Esophagus squamous epithelium (tissue), 4 donors: Measurements from ENCODE around the gene CNKSR2.

Experiments
- POLR2A ChIP-seq, 4 donors: fragments of 450-650 bp; IDR thresholded peaks; one replicate each; pipeline ENCODE4 v1.6.1; 2017; ENCODE audit warnings: antibody characterized with exemption in 4 of 4, mild to moderate bottlenecking in 4 of 4, moderate library complexity in 3 of 4
- TF ChIP-seq, protein P1 (sequence below), 6 experiments: fragments of 450-650 bp in 4 of 6; fragments of 200-600 bp in 2 of 6; sonication (generic) in 2 of 6; IDR thresholded peaks; one replicate each; pipeline ENCODE4 v1.5.1; 2016 to 2019; ENCODE audit warnings: antibody characterized with exemption in 6 of 6, mild to moderate bottlenecking in 4 of 6, moderate library complexity in 4 of 6

DNA sequence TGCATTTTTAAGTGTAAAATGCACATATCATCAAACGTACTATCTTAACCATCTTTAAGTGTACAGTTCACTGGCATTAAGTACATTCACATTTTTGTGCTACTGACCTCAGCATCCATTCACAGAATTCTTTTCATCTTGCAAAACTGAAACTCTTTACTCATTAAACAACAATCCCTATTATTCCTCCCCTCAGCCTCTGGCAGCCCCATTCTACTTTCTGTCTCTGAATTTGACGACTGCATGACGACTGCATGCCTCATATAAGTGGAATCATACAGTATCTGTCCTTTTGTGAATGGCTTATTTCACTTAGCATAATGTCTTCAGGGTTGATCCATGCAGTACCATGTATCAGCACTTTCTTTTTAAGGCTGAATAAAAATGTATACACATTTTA lies 38.7 kb downstream of the CNKSR2 start:
- TF ChIP-seq, protein P1, sequence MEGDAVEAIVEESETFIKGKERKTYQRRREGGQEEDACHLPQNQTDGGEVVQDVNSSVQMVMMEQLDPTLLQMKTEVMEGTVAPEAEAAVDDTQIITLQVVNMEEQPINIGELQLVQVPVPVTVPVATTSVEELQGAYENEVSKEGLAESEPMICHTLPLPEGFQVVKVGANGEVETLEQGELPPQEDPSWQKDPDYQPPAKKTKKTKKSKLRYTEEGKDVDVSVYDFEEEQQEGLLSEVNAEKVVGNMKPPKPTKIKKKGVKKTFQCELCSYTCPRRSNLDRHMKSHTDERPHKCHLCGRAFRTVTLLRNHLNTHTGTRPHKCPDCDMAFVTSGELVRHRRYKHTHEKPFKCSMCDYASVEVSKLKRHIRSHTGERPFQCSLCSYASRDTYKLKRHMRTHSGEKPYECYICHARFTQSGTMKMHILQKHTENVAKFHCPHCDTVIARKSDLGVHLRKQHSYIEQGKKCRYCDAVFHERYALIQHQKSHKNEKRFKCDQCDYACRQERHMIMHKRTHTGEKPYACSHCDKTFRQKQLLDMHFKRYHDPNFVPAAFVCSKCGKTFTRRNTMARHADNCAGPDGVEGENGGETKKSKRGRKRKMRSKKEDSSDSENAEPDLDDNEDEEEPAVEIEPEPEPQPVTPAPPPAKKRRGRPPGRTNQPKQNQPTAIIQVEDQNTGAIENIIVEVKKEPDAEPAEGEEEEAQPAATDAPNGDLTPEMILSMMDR (IDR thresholded peaks at IDR 0.05), result no peak
- TF ChIP-seq POLR2A (IDR thresholded peaks at IDR 0.05), result no peak
